ENCODE measurements around the gene GPR75. TPM values are rescaled to one million over a fixed set of nuclear protein-coding genes. Genes with fewer than 3 reads are reported as not detected.

The GPR75 gene
- total and polyA plus RNA-seq, 2 experiments from 2014 or later, result 0.15 to 1.2 TPM

- Histone ChIP-seq H3K4me1 (ENCODE audit: low read depth) (no peaks in the 10 kb centered on the region), H3K36me3 (peaks cover 13% of the 10 kb centered on the region), H3K27ac (no peak overlapping the region), H3K9me3 (ENCODE audit: low read depth) (no peaks in the 10 kb centered on the region), H3K4me3 (no peak overlapping the region), H3K27me3 (no peaks in the 10 kb centered on the region)
- no peak for DNase-seq (ENCODE audit: low read depth in 1 of 2, low spot score in 1 of 2)
- no peak for TF ChIP-seq CTCF (IDR thresholded peaks at IDR 0.05; ENCODE audit: low read depth, low read length)
Observed at GRCh38 chr2:53820711-53821110, 39.1 kb downstream of the GPR75 start.

GRCh38 chr2:53820048-53820447 lies 39.7 kb downstream of the GPR75 start:
- no peak for TF ChIP-seq CTCF (IDR thresholded peaks at IDR 0.05; ENCODE audit: low read depth, low read length)

GRCh38 chr2:53819634-53820033 lies 40.1 kb downstream of the GPR75 start:
- H3K9me3 ChIP-seq (ENCODE audit: low read depth), result no peaks in the 10 kb centered on the region
- TF ChIP-seq CTCF (IDR thresholded peaks at IDR 0.05; ENCODE audit: low read depth, low read length), result no peak
- no peak overlapping the region for H3K4me3 ChIP-seq
- no peak for DNase-seq (ENCODE audit: low read depth in 1 of 2, low spot score in 1 of 2)
- no peak overlapping the region for H3K27ac ChIP-seq
- no peaks in the 10 kb centered on the region for H3K27me3 ChIP-seq
- H3K4me1 ChIP-seq (ENCODE audit: low read depth), result no peaks in the 10 kb centered on the region
- H3K36me3 ChIP-seq, result peaks cover 17% of the 10 kb centered on the region

More at GRCh38 chr2:53820048-53820447, 39.7 kb downstream of the GPR75 start:
- no peak for DNase-seq (ENCODE audit: low read depth in 1 of 2, low spot score in 1 of 2)
- Histone ChIP-seq H3K9me3 (ENCODE audit: low read depth) (no peaks in the 10 kb centered on the region), H3K4me1 (ENCODE audit: low read depth) (no peaks in the 10 kb centered on the region), H3K4me3 (no peak overlapping the region), H3K27me3 (no peaks in the 10 kb centered on the region), H3K27ac (no peak overlapping the region), H3K36me3 (peaks cover 17% of the 10 kb centered on the region)

- no peak for TF ChIP-seq CTCF (IDR thresholded peaks at IDR 0.05; ENCODE audit: low read depth, low read length)
- Histone ChIP-seq H3K36me3 (peaks cover 22% of the 10 kb centered on the region), H3K4me3 (no peak overlapping the region), H3K27ac (no peak overlapping the region), H3K27me3 (no peaks in the 10 kb centered on the region), H3K4me1 (ENCODE audit: low read depth) (no peaks in the 10 kb centered on the region), H3K9me3 (ENCODE audit: low read depth) (no peaks in the 10 kb centered on the region)
- no peak for DNase-seq (ENCODE audit: low read depth in 1 of 2, low spot score in 1 of 2)
Observed at GRCh38 chr2:53818854-53819435, 40.8 kb downstream of the GPR75 start.

GRCh38 chr2:53813151-53813550 lies 46.6 kb downstream of the GPR75 start:
- H3K27ac ChIP-seq, result no peak overlapping the region
- no peak overlapping the region for H3K4me3 ChIP-seq
- no peaks in the 10 kb centered on the region for H3K4me1 ChIP-seq (ENCODE audit: low read depth)
- peaks cover 75% of the 10 kb centered on the region for H3K36me3 ChIP-seq
- no peak for DNase-seq (ENCODE audit: low read depth in 1 of 2, low spot score in 1 of 2)
- H3K27me3 ChIP-seq, result no peaks in the 10 kb centered on the region
- H3K9me3 ChIP-seq (ENCODE audit: low read depth), result no peaks in the 10 kb centered on the region
- no peak for TF ChIP-seq CTCF (IDR thresholded peaks at IDR 0.05; ENCODE audit: low read depth, low read length)
